ENCODE results near the gene CIROP.

CIROP gene
- total RNA-seq = 0 reads per million in 9 experiments

GRCh38 chr14:23104591-23105347 is at the start of gene CIROP:
TSS of gene CIROP (minus strand) at chr14:23104989. CDS start at chr14:23104920, 69 bp downstream.
- peaks cover 0 to under 1% of the 10 kb centered on the region in 2 donors for H3K4me1 Mint-ChIP-seq (ENCODE audit: low read depth in 2 of 2)
- no peak for ATAC-seq (replicated peaks)
- DNase-seq = no peak
- no peak within 1 kb of the TSS for H3K27ac Mint-ChIP-seq
- H3K36me3 Mint-ChIP-seq (ENCODE audit: insufficient read depth) = peaks cover 3% of the 10 kb centered on the region
- H3K9me3 Mint-ChIP-seq = no peaks in the 10 kb centered on the region
- peaks cover 9 to 15% of the 10 kb centered on the region in 2 donors for H3K27me3 Mint-ChIP-seq
- no peak within 1 kb of the TSS for H3K4me3 Mint-ChIP-seq

- no peak overlapping the region for H3K4me3 Mint-ChIP-seq
- no peak for DNase-seq
Measured at GRCh38 chr14:23153851-23154796, 49.3 kb upstream of the CIROP start.

GRCh38 chr14:23151342-23151741 is 46.6 kb upstream of the CIROP start:
- ATAC-seq (replicated peaks) = no peak
- H3K27me3 Mint-ChIP-seq = peaks cover 31 to 55% of the 10 kb centered on the region in 2 donors
- no peaks in the 10 kb centered on the region for H3K4me1 Mint-ChIP-seq (ENCODE audit: low read depth in 2 of 2)

More at GRCh38 chr14:23153851-23154796, 49.3 kb upstream of the CIROP start:
- no peak for ATAC-seq (replicated peaks)
- Mint-ChIP-seq H3K9me3 (no peaks in the 10 kb centered on the region), H3K27ac (no peak overlapping the region), H3K4me1 (ENCODE audit: low read depth in 2 of 2) (no peaks in the 10 kb centered on the region), H3K27me3 (peaks cover 53 to 60% of the 10 kb centered on the region in 2 donors), H3K36me3 (ENCODE audit: insufficient read depth) (no peaks in the 10 kb centered on the region)

GRCh38 chr14:23149745-23150144 is 45.0 kb upstream of the CIROP start:
- Mint-ChIP-seq H3K9me3 (no peaks in the 10 kb centered on the region), H3K4me3 (no peak overlapping the region), H3K27ac (no peak overlapping the region), H3K27me3 (peaks cover 35 to 59% of the 10 kb centered on the region in 2 donors), H3K4me1 (ENCODE audit: low read depth in 2 of 2) (no peaks in the 10 kb centered on the region), H3K36me3 (ENCODE audit: insufficient read depth) (no peaks in the 10 kb centered on the region)
- ATAC-seq (replicated peaks) (no peak), DNase-seq (no peak)

More at GRCh38 chr14:23151342-23151741, 46.6 kb upstream of the CIROP start:
- Mint-ChIP-seq H3K9me3 (no peaks in the 10 kb centered on the region), H3K4me3 (no peak overlapping the region), H3K27ac (no peak overlapping the region), H3K36me3 (ENCODE audit: insufficient read depth) (no peaks in the 10 kb centered on the region)
- no peak for DNase-seq

GRCh38 chr14:23148591-23149249 is 43.9 kb upstream of the CIROP start:
- ATAC-seq (replicated peaks) = no peak
- H3K4me1 Mint-ChIP-seq (ENCODE audit: low read depth in 2 of 2) = no peaks in the 10 kb centered on the region
- H3K27me3 Mint-ChIP-seq = peaks cover 32 to 52% of the 10 kb centered on the region in 2 donors
- no peaks in the 10 kb centered on the region for H3K9me3 Mint-ChIP-seq
- H3K4me3 Mint-ChIP-seq = no peak overlapping the region
- no peak for DNase-seq
- H3K27ac Mint-ChIP-seq = no peak overlapping the region
- no peaks in the 10 kb centered on the region for H3K36me3 Mint-ChIP-seq (ENCODE audit: insufficient read depth)

- Mint-ChIP-seq H3K36me3 (ENCODE audit: insufficient read depth) (no peaks in the 10 kb centered on the region), H3K9me3 (no peaks in the 10 kb centered on the region), H3K27ac (no peak overlapping the region), H3K4me3 (no peak overlapping the region), H3K4me1 (ENCODE audit: low read depth in 2 of 2) (no peaks in the 10 kb centered on the region), H3K27me3 (peaks cover 21 to 43% of the 10 kb centered on the region in 2 donors)
- ATAC-seq (replicated peaks) = no peak
- no peak for DNase-seq
Measured at GRCh38 chr14:23147676-23148075, 42.9 kb upstream of the CIROP start.

GRCh38 chr14:23146980-23147379 is 42.2 kb upstream of the CIROP start:
- no peak overlapping the region for H3K27ac Mint-ChIP-seq
- no peak for DNase-seq
- H3K27me3 Mint-ChIP-seq = peaks cover 21 to 43% of the 10 kb centered on the region in 2 donors

GRCh38 chr14:23146351-23146910 is 41.6 kb upstream of the CIROP start:
- no peaks in the 10 kb centered on the region for H3K9me3 Mint-ChIP-seq
- ATAC-seq (replicated peaks) (no peak), DNase-seq (no peak)
- H3K4me1 Mint-ChIP-seq (ENCODE audit: low read depth in 2 of 2) = no peaks in the 10 kb centered on the region
- H3K27me3 Mint-ChIP-seq = peaks cover 21 to 42% of the 10 kb centered on the region in 2 donors
- no peak overlapping the region for H3K4me3 Mint-ChIP-seq
- no peaks in the 10 kb centered on the region for H3K36me3 Mint-ChIP-seq (ENCODE audit: insufficient read depth)
- no peak overlapping the region for H3K27ac Mint-ChIP-seq

More at GRCh38 chr14:23146980-23147379, 42.2 kb upstream of the CIROP start:
- no peak for ATAC-seq (replicated peaks)
- no peaks in the 10 kb centered on the region for H3K4me1 Mint-ChIP-seq (ENCODE audit: low read depth in 2 of 2)
- H3K9me3 Mint-ChIP-seq = no peaks in the 10 kb centered on the region
- no peak overlapping the region for H3K4me3 Mint-ChIP-seq
- no peaks in the 10 kb centered on the region for H3K36me3 Mint-ChIP-seq (ENCODE audit: insufficient read depth)

GRCh38 chr14:23145794-23146350 is 41.1 kb upstream of the CIROP start:
- ATAC-seq (replicated peaks) = no peak

GRCh38 chr14:23143911-23144310 is 39.1 kb upstream of the CIROP start:
- ATAC-seq (replicated peaks) (no peak), DNase-seq (no peak)
- H3K36me3 Mint-ChIP-seq (ENCODE audit: insufficient read depth) = no peaks in the 10 kb centered on the region
- H3K4me3 Mint-ChIP-seq = no peak overlapping the region
- peaks cover 0 to 4% of the 10 kb centered on the region in 2 donors for H3K4me1 Mint-ChIP-seq (ENCODE audit: low read depth in 2 of 2)
- H3K27ac Mint-ChIP-seq = no peak overlapping the region
- H3K9me3 Mint-ChIP-seq = no peaks in the 10 kb centered on the region
- H3K27me3 Mint-ChIP-seq = peaks cover 17 to 26% of the 10 kb centered on the region in 2 donors

More at GRCh38 chr14:23145794-23146350, 41.1 kb upstream of the CIROP start:
- H3K27ac Mint-ChIP-seq = no peak overlapping the region
- no peaks in the 10 kb centered on the region for H3K36me3 Mint-ChIP-seq (ENCODE audit: insufficient read depth)
- H3K4me1 Mint-ChIP-seq (ENCODE audit: low read depth in 2 of 2) = no peaks in the 10 kb centered on the region
- no peak overlapping the region for H3K4me3 Mint-ChIP-seq
- no peak for DNase-seq
- no peaks in the 10 kb centered on the region for H3K9me3 Mint-ChIP-seq
- H3K27me3 Mint-ChIP-seq = peaks cover 16 to 36% of the 10 kb centered on the region in 2 donors

GRCh38 chr14:23142826-23143225 is 38.0 kb upstream of the CIROP start:
- H3K9me3 Mint-ChIP-seq = no peaks in the 10 kb centered on the region
- DNase-seq = no peak
- no peaks in the 10 kb centered on the region for H3K36me3 Mint-ChIP-seq (ENCODE audit: insufficient read depth)
- no peak overlapping the region for H3K27ac Mint-ChIP-seq
- H3K27me3 Mint-ChIP-seq = peaks cover 17 to 30% of the 10 kb centered on the region in 2 donors
- no peak overlapping the region for H3K4me3 Mint-ChIP-seq
- H3K4me1 Mint-ChIP-seq (ENCODE audit: low read depth in 2 of 2) = peaks cover 0 to 4% of the 10 kb centered on the region in 2 donors
- ATAC-seq (replicated peaks) = no peak

- H3K36me3 Mint-ChIP-seq (ENCODE audit: insufficient read depth) = no peaks in the 10 kb centered on the region
- no peak overlapping the region for H3K4me3 Mint-ChIP-seq
- no peak for DNase-seq
- H3K27ac Mint-ChIP-seq = no peak overlapping the region
- no peak for ATAC-seq (replicated peaks)
- H3K27me3 Mint-ChIP-seq = peaks cover 17 to 37% of the 10 kb centered on the region in 2 donors
- H3K9me3 Mint-ChIP-seq = no peaks in the 10 kb centered on the region
- H3K4me1 Mint-ChIP-seq (ENCODE audit: low read depth in 2 of 2) = peaks cover 0 to 4% of the 10 kb centered on the region in 2 donors
Measured at GRCh38 chr14:23141706-23142444, 37.1 kb upstream of the CIROP start.

Data from effector memory CD8-positive, alpha-beta T cell (primary cell).